ENCODE data around the gene TEX47. TPM values are rescaled to one million over a fixed set of nuclear protein-coding genes. Genes with fewer than 3 reads are reported as not detected.
A peak's percentile ranks its signal among the peaks of the same experiment; 100 is the strongest.

Gene TEX47
- total RNA-seq (not detected), polyA plus RNA-seq (not detected)

- WGBS, 2 donors: 79 to 84% methylated on average over 7 of the region's 7 CpGs
- H3K27ac ChIP-seq: no peak within 1 kb of the TSS
- no peaks in the 10 kb centered on the region for H3K4me1 ChIP-seq
- no peaks in the 10 kb centered on the region for H3K27me3 ChIP-seq
- H3K4me3 ChIP-seq: no peak within 1 kb of the TSS
- no peaks in the 10 kb centered on the region for H3K36me3 ChIP-seq
- H3K9me3 ChIP-seq: no peaks in the 10 kb centered on the region
- TF ChIP-seq POLR2A (IDR thresholded peaks at IDR 0.05): no peak
- no peak for TF ChIP-seq POLR2AphosphoS5 (IDR thresholded peaks at IDR 0.05)
- TF ChIP-seq EP300 (IDR thresholded peaks at IDR 0.05): no peak
- TF ChIP-seq, protein P1, sequence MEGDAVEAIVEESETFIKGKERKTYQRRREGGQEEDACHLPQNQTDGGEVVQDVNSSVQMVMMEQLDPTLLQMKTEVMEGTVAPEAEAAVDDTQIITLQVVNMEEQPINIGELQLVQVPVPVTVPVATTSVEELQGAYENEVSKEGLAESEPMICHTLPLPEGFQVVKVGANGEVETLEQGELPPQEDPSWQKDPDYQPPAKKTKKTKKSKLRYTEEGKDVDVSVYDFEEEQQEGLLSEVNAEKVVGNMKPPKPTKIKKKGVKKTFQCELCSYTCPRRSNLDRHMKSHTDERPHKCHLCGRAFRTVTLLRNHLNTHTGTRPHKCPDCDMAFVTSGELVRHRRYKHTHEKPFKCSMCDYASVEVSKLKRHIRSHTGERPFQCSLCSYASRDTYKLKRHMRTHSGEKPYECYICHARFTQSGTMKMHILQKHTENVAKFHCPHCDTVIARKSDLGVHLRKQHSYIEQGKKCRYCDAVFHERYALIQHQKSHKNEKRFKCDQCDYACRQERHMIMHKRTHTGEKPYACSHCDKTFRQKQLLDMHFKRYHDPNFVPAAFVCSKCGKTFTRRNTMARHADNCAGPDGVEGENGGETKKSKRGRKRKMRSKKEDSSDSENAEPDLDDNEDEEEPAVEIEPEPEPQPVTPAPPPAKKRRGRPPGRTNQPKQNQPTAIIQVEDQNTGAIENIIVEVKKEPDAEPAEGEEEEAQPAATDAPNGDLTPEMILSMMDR (IDR thresholded peaks at IDR 0.05): no peak
- intact Hi-C loops (cut with DNase I): no loop called here
- DNase-seq: no peak
Observed at GRCh38 chr7:88795553-88795952, at the start of gene TEX47. TEX47 (minus strand) TSS chr7:88795737; CDS start chr7:88794942, 795 bp downstream.

DNA sequence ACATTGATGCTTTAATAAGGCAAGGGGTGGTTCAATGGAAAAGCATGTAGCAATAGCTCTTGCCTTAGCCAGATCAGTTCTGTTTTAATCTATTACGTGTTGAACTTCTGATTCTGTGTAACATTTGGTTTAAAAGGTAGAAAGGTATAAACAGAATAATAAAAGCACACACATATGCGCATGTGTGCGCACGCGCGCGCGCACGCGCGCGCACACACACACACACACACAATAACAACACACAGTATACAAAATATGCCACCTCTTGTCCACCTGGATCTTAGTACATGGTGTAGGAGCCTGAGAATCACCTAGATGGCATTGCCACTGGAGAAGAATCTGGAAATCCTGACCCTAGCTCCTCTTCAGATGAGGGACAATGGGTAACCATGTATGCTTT lies 49.6 kb upstream of the TEX47 start:
- intact Hi-C loops (cut with DNase I): no loop called here
- WGBS, 2 donors: 63 to 89% methylated on average over 12 of the region's 12 CpGs
- H3K36me3 ChIP-seq: no peaks in the 10 kb centered on the region
- no peaks in the 10 kb centered on the region for H3K9me3 ChIP-seq
- DNase-seq: no peak
- H3K4me1 ChIP-seq: no peaks in the 10 kb centered on the region
- H3K27me3 ChIP-seq: no peaks in the 10 kb centered on the region
- H3K27ac ChIP-seq: no peak overlapping the region
- no peak overlapping the region for H3K4me3 ChIP-seq
- TF ChIP-seq EP300 (IDR thresholded peaks at IDR 0.05) (no peak), POLR2AphosphoS5 (IDR thresholded peaks at IDR 0.05) (no peak), POLR2A (IDR thresholded peaks at IDR 0.05) (no peak)
- TF ChIP-seq, protein P1 (IDR thresholded peaks at IDR 0.05): no peak

GRCh38 chr7:88842201-88842600 lies 46.7 kb upstream of the TEX47 start:
- Histone ChIP-seq H3K36me3 (no peaks in the 10 kb centered on the region), H3K4me1 (no peaks in the 10 kb centered on the region), H3K27me3 (no peaks in the 10 kb centered on the region), H3K27ac (no peak overlapping the region), H3K4me3 (no peak overlapping the region), H3K9me3 (no peaks in the 10 kb centered on the region)
- DNase-seq: no peak
- TF ChIP-seq, protein P1 (IDR thresholded peaks at IDR 0.05): no peak
- TF ChIP-seq POLR2AphosphoS5 (IDR thresholded peaks at IDR 0.05) (no peak), EP300 (IDR thresholded peaks at IDR 0.05) (no peak), POLR2A (IDR thresholded peaks at IDR 0.05) (no peak)
- intact Hi-C loops (cut with DNase I): no loop called here

DNA sequence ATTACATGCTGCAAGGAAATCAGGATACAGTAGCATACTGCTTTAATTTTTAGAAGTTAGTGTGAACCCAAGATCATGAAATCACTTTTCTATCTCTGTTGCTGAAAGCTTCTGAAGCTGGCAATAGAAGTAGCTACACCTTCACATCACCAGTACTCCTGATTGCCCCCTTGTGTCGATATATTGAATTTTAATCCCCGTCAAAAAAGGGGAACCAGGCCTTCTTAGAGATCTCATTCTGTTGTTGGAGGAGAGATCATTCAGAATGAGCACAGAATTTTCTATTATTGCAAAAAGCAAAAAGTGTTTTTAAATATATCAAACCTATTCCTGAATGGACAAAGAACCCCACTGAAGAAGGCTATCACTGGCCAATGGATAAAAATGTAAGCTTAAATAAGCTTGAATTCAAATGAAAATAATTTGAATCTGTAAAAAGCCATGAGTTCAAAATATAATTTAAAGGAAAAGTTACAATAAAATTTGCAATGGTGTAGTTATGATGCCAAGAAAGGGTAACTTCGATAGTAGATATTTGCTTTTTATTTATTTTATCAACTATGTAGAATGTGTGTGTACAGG lies 39.7 kb upstream of the TEX47 start:
- no peak for TF ChIP-seq EP300 (IDR thresholded peaks at IDR 0.05)
- TF ChIP-seq, protein P1 (IDR thresholded peaks at IDR 0.05): peak in 1 of 4 experiments; percentile 19
- TF ChIP-seq POLR2AphosphoS5 (IDR thresholded peaks at IDR 0.05): no peak
- Histone ChIP-seq H3K36me3 (no peaks in the 10 kb centered on the region), H3K27ac (no peak overlapping the region), H3K27me3 (no peaks in the 10 kb centered on the region), H3K4me3 (no peak overlapping the region), H3K4me1 (no peaks in the 10 kb centered on the region), H3K9me3 (no peaks in the 10 kb centered on the region)
- no peak for DNase-seq
- intact Hi-C loops (cut with DNase I): no loop called here
- WGBS, 2 donors: 24% methylated on average over 3 of the region's 3 CpGs

- no peak for DNase-seq
- no peak for TF ChIP-seq POLR2AphosphoS5 (IDR thresholded peaks at IDR 0.05)
- no peak overlapping the region for H3K27ac ChIP-seq
- no peaks in the 10 kb centered on the region for H3K9me3 ChIP-seq
- no peaks in the 10 kb centered on the region for H3K36me3 ChIP-seq
- intact Hi-C loops (cut with DNase I): no loop called here
- H3K4me1 ChIP-seq: no peaks in the 10 kb centered on the region
- no peaks in the 10 kb centered on the region for H3K27me3 ChIP-seq
- no peak overlapping the region for H3K4me3 ChIP-seq
- 77 to 78% methylated on average over 3 of the region's 3 CpGs for WGBS, 2 donors
Observed at GRCh38 chr7:88826222-88826621, 30.7 kb upstream of the TEX47 start.
